ENCODE data around the gene SERINC5.
"Not testable (repeated sequence)": the region's sequence is repeated elsewhere in the genome, so short reads cannot be mapped to it uniquely, and the experiment has no call there.

Gene SERINC5

GRCh38 chr5:80204808-80205614, 50.8 kb downstream of the SERINC5 start:
- Histone ChIP-seq H3K27ac (no peak overlapping the region), H3K27me3 (ENCODE audit: insufficient read depth, low read depth, severe bottlenecking) (no peaks in the 10 kb centered on the region), H3K4me3 (ENCODE audit: low read depth, low read length) (no peak overlapping the region), H3K9me3 (ENCODE audit: severe bottlenecking) (no peaks in the 10 kb centered on the region), H3K36me3 (no peaks in the 10 kb centered on the region)
- TF ChIP-seq CTCF (IDR thresholded peaks at IDR 0.05; ENCODE audit: low read depth, low read length): no peak
- no peak for DNase-seq

GRCh38 chr5:80201763-80202162, 54.1 kb downstream of the SERINC5 start:
- not testable (repeated sequence) for H3K27me3 ChIP-seq (ENCODE audit: insufficient read depth, low read depth, severe bottlenecking); H3K27ac ChIP-seq; H3K4me3 ChIP-seq (ENCODE audit: low read depth, low read length); H3K9me3 ChIP-seq (ENCODE audit: severe bottlenecking); DNase-seq; H3K36me3 ChIP-seq

- Histone ChIP-seq H3K9me3 (ENCODE audit: severe bottlenecking) (no peaks in the 10 kb centered on the region), H3K36me3 (no peaks in the 10 kb centered on the region), H3K27me3 (ENCODE audit: insufficient read depth, low read depth, severe bottlenecking) (no peaks in the 10 kb centered on the region), H3K4me3 (ENCODE audit: low read depth, low read length) (no peak overlapping the region), H3K27ac (no peak overlapping the region)
- no peak for TF ChIP-seq CTCF (IDR thresholded peaks at IDR 0.05; ENCODE audit: low read depth, low read length)
- no peak for DNase-seq
These were observed 56.9 kb downstream of the SERINC5 start for GRCh38 chr5:80198920-80199319.

- H3K27ac ChIP-seq: no peak overlapping the region
- H3K27me3 ChIP-seq (ENCODE audit: insufficient read depth, low read depth, severe bottlenecking): no peaks in the 10 kb centered on the region
- H3K9me3 ChIP-seq (ENCODE audit: severe bottlenecking): no peaks in the 10 kb centered on the region
- H3K4me3 ChIP-seq (ENCODE audit: low read depth, low read length): no peak overlapping the region
- no peak for DNase-seq
- no peak for TF ChIP-seq CTCF (IDR thresholded peaks at IDR 0.05; ENCODE audit: low read depth, low read length)
- H3K36me3 ChIP-seq: no peaks in the 10 kb centered on the region
These were observed 57.4 kb downstream of the SERINC5 start for GRCh38 chr5:80198399-80198798.

- Histone ChIP-seq H3K27ac (no peak overlapping the region), H3K9me3 (ENCODE audit: severe bottlenecking) (no peaks in the 10 kb centered on the region), H3K27me3 (ENCODE audit: insufficient read depth, low read depth, severe bottlenecking) (no peaks in the 10 kb centered on the region), H3K4me3 (ENCODE audit: low read depth, low read length) (no peak overlapping the region), H3K36me3 (no peaks in the 10 kb centered on the region)
- no peak for DNase-seq
- no peak for TF ChIP-seq CTCF (IDR thresholded peaks at IDR 0.05; ENCODE audit: low read depth, low read length)
These were observed 59.9 kb downstream of the SERINC5 start for GRCh38 chr5:80195837-80196400.

- Histone ChIP-seq H3K27ac (no peak overlapping the region), H3K27me3 (ENCODE audit: insufficient read depth, low read depth, severe bottlenecking) (no peaks in the 10 kb centered on the region), H3K4me3 (ENCODE audit: low read depth, low read length) (no peak overlapping the region), H3K36me3 (no peaks in the 10 kb centered on the region), H3K9me3 (ENCODE audit: severe bottlenecking) (no peaks in the 10 kb centered on the region)
- TF ChIP-seq CTCF (IDR thresholded peaks at IDR 0.05; ENCODE audit: low read depth, low read length): no peak
- no peak for DNase-seq
These were observed 61.4 kb downstream of the SERINC5 start for GRCh38 chr5:80194468-80194867.
